ENCODE results near the gene RGS21.

DNA sequence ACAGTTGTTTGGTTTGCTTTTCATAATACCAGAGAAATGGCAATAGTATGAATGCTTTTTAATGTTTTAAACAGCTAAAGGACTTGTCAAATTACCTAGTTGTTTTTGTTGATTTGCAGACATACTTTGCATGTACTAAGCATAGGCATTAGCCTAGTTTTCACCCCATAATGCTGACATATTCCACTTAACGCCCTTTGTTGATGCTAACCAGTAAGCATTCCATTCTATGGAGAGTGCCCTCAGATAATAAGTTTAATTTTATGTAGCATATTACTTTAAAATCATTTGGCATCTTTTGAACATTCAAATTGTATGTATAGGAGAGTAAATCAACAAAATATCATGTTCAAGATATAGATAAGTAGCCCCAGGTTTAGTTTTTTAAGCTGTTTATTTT is 32.5 kb downstream of the RGS21 start:
- TF ChIP-seq, protein P1, sequence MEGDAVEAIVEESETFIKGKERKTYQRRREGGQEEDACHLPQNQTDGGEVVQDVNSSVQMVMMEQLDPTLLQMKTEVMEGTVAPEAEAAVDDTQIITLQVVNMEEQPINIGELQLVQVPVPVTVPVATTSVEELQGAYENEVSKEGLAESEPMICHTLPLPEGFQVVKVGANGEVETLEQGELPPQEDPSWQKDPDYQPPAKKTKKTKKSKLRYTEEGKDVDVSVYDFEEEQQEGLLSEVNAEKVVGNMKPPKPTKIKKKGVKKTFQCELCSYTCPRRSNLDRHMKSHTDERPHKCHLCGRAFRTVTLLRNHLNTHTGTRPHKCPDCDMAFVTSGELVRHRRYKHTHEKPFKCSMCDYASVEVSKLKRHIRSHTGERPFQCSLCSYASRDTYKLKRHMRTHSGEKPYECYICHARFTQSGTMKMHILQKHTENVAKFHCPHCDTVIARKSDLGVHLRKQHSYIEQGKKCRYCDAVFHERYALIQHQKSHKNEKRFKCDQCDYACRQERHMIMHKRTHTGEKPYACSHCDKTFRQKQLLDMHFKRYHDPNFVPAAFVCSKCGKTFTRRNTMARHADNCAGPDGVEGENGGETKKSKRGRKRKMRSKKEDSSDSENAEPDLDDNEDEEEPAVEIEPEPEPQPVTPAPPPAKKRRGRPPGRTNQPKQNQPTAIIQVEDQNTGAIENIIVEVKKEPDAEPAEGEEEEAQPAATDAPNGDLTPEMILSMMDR (conservative IDR thresholded peaks at IDR 0.05) = no peak
- no peak for TF ChIP-seq ZFX (IDR thresholded peaks at IDR 0.05)
